Measurements from ENCODE around the gene CCDC194. TPM values are rescaled to one million over a fixed set of nuclear protein-coding genes. Genes with fewer than 3 reads are reported as not detected.

The CCDC194 gene
- total RNA-seq, 2 donors from 2014 or later: not detected

DNA sequence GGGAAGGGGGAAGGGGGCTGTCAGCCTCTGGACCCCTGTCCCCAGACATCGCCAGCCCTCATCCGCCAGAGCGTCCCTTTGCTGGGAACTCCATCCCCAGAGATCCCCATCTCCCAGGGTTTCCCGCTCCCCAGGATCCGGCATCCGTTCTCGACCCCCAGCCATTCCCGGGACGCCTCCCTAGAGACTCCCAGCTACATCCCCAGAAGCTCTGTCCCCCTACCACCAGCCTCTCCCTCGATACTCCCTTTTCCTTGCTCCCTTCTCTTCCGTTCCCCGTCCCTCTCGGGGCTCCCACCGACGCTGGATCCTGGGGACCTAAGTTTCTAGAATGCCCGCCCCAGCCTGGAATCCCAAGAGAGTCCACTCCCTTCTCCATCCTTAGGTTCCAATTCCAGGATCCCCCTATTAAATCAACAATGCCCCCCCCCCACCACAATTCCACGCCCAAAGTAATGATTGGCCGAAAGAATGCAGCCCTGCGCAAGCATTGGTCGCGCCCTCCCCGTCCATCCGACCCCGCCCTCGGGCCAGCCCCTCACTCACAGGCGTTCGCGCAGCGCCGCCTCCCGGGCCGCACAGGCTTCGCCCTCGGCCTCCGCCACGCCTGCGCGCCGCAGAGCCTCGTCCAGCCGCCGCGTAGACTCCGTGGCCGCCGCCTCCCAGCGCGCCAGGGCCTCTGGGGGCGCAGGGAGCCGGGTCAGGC is 3.2 kb downstream of the CCDC194 start:
- Histone ChIP-seq H3K36me3 (no peaks in the 10 kb centered on the region), H3K9me3 (no peaks in the 10 kb centered on the region), H3K4me1 (replicated peaks) (peaks cover 3% of the 10 kb centered on the region), H3K4me3 (peak overlapping the region; percentile 28 to 29), H3K27ac (no peak overlapping the region), H3K27me3 (replicated peaks; ENCODE audit: insufficient read depth) (no peaks in the 10 kb centered on the region)
- intact Hi-C loops (cut with DNase I): no loop called here
- peak; percentile 85 for DNase-seq (ENCODE audit: low spot score)
- TF ChIP-seq POLR2A (IDR thresholded peaks at IDR 0.05) (peak; percentile 12), POLR2AphosphoS5 (IDR thresholded peaks at IDR 0.05) (peak; percentile 55)
- TF ChIP-seq, protein P1, sequence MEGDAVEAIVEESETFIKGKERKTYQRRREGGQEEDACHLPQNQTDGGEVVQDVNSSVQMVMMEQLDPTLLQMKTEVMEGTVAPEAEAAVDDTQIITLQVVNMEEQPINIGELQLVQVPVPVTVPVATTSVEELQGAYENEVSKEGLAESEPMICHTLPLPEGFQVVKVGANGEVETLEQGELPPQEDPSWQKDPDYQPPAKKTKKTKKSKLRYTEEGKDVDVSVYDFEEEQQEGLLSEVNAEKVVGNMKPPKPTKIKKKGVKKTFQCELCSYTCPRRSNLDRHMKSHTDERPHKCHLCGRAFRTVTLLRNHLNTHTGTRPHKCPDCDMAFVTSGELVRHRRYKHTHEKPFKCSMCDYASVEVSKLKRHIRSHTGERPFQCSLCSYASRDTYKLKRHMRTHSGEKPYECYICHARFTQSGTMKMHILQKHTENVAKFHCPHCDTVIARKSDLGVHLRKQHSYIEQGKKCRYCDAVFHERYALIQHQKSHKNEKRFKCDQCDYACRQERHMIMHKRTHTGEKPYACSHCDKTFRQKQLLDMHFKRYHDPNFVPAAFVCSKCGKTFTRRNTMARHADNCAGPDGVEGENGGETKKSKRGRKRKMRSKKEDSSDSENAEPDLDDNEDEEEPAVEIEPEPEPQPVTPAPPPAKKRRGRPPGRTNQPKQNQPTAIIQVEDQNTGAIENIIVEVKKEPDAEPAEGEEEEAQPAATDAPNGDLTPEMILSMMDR (IDR thresholded peaks at IDR 0.05): peak; percentile 43 to 94 (median 72)
- WGBS: 1% methylated on average over 48 of the region's 50 CpGs

DNA sequence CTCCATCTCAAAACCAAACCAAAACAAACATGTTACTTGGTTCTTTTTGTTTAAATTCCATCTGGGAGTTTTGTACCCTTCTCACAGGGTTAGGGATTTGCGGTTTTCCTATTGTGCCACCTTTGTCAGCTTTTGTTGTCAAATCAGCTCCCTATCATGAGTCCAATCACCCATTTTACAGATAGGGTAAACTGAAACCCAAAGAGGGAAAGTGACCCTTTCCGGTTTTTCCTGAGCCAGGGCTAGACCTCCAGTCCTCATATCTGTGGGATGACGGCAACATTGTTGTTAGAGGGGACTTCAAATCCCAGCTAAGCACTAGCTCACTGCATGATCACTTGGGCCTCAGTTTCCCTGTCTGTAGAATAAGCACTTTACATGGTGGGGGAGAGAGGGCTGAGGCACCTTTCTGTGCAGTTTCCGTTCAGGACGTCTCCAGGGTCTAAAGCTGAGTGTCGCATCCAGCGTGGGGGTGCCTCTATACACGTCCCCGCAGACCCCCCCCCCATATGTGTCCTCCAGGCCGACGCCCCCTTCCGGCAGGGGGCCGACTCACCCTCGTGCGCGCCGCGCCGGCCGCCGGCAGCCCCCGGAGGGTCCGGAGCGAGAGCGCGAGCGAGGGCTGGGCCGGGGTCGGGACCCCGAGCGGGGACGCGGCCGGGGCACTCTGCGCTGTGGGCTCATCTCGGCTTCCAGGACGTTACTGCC is 3.9 kb downstream of the CCDC194 start:
- peak overlapping the region; percentile 28 to 29 for H3K4me3 ChIP-seq
- no peaks in the 10 kb centered on the region for H3K36me3 ChIP-seq
- intact Hi-C loops (cut with DNase I): loop anchor here (5.0 kb wide), 1 partner anchor 98 kb away; no protein-coding TSS in a partner anchor
- H3K4me1 ChIP-seq (replicated peaks): peaks cover 3% of the 10 kb centered on the region
- 16% methylated on average over 14 of the region's 37 CpGs for WGBS
- H3K27ac ChIP-seq: no peak overlapping the region
- DNase-seq (ENCODE audit: low spot score): no peak
- TF ChIP-seq POLR2A (IDR thresholded peaks at IDR 0.05): no peak
- TF ChIP-seq, protein P1 (IDR thresholded peaks at IDR 0.05): no peak
- TF ChIP-seq POLR2AphosphoS5 (IDR thresholded peaks at IDR 0.05): no peak
- no peaks in the 10 kb centered on the region for H3K27me3 ChIP-seq (replicated peaks; ENCODE audit: insufficient read depth)
- no peaks in the 10 kb centered on the region for H3K9me3 ChIP-seq

- 41% methylated on average over 1 of the region's 1 CpG for WGBS
- no peaks in the 10 kb centered on the region for H3K27me3 ChIP-seq (replicated peaks; ENCODE audit: insufficient read depth)
- TF ChIP-seq, protein P1 (IDR thresholded peaks at IDR 0.05): no peak
- no peak for TF ChIP-seq POLR2AphosphoS5 (IDR thresholded peaks at IDR 0.05)
- H3K36me3 ChIP-seq: no peaks in the 10 kb centered on the region
- H3K4me1 ChIP-seq (replicated peaks): peaks cover 3% of the 10 kb centered on the region
- H3K4me3 ChIP-seq: no peak overlapping the region
- no peak for DNase-seq (ENCODE audit: low spot score)
- no peaks in the 10 kb centered on the region for H3K9me3 ChIP-seq
- no peak overlapping the region for H3K27ac ChIP-seq
- intact Hi-C loops (cut with DNase I): loop anchor here (5.0 kb wide), 1 partner anchor 97 kb away; no protein-coding TSS in a partner anchor
These were observed 4.7 kb downstream of the CCDC194 start for GRCh38 chr19:17389288-17389687.

DNA sequence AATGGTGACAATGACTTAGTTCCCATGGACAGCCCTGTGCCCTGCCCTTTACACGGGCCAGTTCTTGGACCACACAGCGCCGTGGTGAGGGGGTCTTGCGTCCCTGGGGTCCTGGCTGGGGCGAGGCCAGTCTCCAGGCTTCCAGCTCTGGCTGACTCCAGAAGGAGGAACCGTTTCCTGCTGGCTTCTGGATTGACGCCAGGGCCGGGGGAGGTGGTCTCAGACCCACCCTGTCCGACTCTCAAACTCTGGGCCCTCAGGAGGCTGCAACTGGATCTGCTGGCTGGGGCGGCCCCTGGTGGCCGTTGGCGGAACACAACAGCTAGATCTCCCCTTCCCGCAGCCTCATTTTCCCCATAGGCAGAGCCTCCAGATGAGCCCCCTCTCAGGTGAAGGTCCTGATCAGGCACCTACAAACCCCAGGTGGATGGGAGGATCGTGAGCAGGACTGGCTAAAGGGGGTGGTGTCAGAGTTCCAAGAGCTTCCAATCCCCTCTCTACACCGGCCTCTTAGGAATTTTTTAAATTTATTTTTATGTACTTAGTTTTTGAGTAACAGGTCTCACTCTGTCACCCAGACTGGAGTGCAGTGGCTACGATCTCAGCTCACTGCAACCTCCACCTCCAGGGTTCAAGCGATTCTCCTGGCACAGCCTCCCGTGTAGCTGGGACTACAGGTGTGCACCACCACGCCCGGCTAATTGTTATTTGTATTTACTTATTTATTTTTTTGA is 8.0 kb downstream of the CCDC194 start:
- DNase-seq (ENCODE audit: low spot score): no peak
- WGBS: 35% methylated on average over 19 of the region's 20 CpGs
- intact Hi-C loops (cut with DNase I): loop anchor here (2.0 to 5.0 kb wide), 2 partner anchors 39 to 94 kb away; no protein-coding TSS in a partner anchor
- Histone ChIP-seq H3K4me3 (no peak overlapping the region), H3K27me3 (replicated peaks; ENCODE audit: insufficient read depth) (no peaks in the 10 kb centered on the region), H3K27ac (no peak overlapping the region), H3K4me1 (replicated peaks) (no peaks in the 10 kb centered on the region), H3K9me3 (no peaks in the 10 kb centered on the region), H3K36me3 (no peaks in the 10 kb centered on the region)
- TF ChIP-seq POLR2AphosphoS5 (IDR thresholded peaks at IDR 0.05) (no peak), POLR2A (IDR thresholded peaks at IDR 0.05) (no peak)
- TF ChIP-seq, protein P1 (IDR thresholded peaks at IDR 0.05): peak; percentile 70 to 87 (median 74)
